UCSD-AML1 (cell line): ENCODE data around the gene WWOX.

Experiments used
- DNase-seq: peaks from one replicate; lab custom pipeline; 2025; ENCODE audit not compliant: unreplicated experiment; lab: John Stamatoyannopoulos, UW

Gene WWOX

DNA sequence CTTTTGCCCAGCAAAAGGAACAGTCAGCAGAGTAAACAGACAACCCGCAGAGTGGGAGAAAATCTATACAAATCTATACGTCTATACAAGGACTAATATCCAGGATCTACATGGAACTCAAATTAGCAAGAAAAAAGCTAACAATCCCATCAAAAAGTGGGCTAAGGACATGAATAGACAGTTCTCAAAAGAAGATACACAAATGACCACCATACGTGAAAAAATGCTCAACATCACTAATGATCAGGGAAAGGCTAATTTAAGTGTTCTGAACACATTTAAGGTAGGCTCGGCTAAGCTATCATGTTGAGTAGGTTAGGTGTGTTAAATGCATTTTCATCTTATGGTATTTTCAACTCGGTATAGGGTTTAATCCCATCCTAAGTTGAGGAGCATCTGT is 598.0 kb downstream of the WWOX start:
- no peak for DNase-seq

DNA sequence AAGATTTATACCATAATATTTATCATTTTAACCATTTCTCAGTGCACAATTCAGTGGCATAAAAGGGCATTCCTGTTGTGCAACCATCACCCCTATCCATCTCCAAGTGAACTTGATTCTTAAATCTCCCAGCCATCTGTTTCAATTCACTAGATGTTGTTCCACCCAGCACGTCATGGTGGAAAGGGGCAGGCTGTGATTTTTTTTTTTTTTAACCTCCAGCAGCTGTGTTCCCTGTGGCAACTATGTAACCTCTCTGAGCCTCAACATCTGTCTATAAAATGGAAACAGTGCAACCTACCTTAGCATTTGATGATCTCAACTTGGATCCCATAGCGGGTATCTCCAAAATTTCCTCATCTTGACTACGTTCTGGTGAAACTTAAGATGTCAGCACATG is 604.5 kb downstream of the WWOX start:
- no peak for DNase-seq

DNA sequence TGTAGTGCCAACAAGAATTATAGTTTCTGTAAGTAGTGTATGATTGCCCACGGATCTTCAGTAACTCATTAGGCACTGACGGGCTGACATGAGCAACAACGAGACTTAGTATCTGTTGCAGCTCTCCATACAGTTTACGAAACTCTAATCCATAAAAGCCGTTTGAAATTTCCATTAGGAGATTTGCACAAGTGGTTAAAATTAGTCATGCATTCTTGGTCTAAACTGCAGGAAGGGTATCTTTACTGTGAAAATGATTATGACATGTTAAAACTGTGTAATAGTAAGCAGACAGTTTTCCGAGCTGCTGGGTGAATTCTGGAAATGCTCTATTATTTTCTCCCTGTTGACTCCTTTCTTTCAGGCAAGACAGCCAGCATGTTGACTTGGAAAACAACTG is 605.0 kb downstream of the WWOX start:
- DNase-seq = no peak

DNA sequence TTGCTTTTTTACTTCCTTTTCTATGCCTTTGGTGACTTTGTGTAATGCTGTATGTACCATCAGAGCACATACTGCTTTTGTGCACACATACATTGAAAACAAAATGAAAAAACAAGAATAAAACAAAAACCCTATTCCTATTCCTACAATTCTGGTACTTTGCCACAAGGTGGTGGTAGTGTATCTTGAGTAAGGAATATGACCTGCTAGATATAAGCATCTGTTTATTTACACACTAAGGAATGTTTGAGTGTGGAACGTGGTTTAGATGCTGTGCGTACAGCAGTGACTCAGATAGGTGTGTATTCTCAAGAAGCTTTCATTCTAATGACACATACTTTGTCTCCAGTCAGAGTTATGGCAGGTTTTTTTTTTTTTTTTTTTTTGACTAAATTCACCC is 606.2 kb downstream of the WWOX start:
- no peak for DNase-seq

DNA sequence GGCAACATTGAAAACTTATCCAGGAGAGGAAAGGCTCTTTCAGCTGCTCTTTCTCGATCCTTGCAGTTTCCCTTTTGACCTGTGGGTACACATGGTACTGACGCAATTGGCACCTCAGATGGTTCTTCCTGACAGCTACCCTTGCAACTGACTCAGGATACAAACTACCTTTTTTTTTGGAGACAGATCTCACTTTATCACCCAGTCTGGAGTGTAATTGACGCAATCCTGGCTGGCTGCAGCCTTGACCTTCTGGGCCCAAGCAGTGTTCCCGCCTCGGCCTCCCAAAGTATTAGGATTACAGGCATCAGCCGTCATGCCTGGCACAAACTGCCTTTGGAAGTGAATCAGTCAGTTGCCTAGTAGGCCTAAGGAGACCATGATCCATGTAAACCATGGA is 607.2 kb downstream of the WWOX start:
- DNase-seq = no peak

DNA sequence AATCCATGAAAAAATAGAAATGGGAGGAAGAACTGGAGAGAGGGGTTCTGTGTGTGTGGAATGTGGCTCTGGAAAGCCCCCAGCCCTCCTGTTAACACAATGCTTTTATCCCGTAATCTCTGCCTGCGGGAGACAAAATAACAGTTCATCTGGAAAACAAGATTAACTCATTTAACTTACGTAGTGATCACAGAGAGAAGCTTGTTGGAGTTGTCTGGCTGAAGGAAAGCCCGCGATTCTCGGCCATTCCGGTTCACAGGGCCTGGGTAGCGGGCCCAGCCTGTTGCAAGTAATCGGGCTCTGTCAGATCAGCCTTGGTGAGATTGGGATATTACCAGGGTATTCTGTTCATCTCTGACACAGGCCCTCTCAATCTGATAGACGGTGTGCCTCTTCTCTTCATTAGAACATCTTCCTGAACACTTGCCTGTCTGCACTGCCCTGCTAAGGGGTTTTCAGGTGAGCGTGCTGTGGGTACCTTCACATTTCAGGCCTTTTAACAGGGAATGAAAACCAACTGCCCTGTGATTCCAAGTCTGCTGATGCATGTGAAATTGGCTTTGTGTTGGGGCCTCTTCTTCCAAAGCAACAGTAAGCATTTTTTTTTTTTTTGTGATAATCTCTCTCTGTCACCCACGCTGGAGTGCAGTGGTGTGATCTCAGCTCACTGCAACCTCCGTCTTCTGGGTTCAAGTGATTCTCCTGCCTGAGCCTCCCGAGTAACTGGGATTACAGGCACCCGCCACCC is 609.9 kb downstream of the WWOX start:
- DNase-seq = no peak

DNA sequence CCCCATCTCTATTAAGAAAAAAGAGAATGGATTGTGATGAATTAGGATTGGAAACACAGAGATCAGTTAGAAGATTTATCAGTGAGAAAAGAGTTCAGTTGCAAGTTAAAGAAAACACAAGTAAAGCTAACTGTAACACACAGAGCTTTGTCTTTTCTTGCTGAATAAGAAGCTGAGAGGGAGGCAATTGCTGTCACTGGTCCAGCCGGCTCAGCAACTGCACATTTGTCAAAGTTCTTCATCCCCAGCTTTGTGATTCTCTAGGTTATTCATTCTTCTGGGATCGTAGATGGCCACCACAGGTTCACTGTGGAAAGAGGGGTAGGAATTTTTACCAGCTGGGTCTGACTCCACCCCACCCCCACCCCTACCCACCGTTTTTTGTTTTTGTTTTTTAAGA is 615.7 kb downstream of the WWOX start:
- DNase-seq = no peak

DNA sequence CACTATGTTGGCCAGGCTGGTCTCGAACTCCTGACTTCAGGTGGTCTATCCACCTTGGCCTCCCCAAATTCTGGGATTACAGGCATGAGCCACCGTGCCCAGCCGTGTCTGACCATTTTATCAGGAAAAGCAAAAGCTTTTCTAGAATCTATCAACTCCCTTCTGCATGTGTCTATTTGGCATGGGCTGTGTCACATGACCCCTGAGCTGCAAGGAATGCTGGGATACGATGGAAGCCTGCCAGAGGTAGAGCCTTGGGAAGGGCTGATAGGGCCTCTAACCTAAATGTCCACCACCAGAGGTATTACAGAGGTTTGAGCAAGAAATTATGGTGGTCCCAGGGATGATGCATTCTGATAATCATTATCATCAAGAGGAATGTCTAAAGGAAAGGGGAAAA is 616.2 kb downstream of the WWOX start:
- DNase-seq = no peak

DNA sequence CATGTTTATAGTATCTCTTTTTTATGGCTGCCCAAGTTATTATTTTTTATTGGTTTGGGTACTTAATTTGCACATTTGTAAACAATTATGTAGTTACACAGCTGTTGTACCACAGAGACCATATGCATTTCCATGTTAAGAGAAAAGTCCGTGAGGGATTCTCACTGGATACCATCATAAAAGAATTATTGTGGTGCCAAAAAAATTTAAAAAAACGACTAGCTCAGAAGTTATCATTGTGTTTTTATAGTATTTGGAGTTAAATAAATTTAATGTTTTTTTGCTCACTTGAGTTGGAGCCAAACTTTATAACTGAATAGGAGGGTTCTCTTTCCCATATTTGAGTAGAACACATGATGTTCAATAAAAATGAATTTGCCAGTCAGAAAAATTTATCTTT is 618.7 kb downstream of the WWOX start:
- DNase-seq = no peak

DNA sequence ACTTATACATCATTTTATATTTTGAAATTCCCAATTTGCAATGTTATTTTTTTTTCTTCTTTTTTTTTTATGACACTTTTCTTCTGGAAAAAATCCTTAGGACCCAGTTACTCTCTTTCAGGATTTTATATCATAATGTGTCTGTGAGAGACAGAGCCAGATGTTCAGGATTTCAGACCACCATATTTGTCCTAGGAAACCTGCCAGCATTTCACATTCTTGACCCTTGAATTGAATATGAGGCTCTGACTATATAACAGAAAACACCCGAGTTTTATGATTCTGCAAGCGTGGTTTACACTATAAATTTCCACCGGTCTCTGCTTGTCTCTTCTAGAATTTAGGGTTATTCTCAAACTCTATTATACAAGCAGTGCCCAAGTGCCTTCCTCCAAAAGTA is 621.0 kb downstream of the WWOX start:
- no peak for DNase-seq

DNA sequence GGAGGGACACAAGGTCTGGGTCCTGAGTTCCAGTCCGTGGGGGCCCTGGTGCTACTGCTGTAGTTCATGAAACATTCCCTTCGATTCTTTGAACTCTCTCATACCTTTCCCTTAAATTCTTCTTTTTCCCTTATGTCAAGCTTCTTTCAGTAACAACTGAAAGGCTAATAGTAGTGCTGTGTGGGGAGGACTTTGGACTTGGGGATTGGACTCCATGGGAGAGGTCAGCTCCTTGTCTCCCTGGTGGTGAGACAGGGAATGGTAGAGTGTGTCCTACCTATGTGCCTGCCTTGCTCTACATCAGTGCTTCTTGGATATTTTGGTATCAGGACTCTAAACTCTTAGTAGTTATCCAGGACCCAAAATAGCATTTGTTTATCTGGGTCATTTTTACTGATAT is 628.1 kb downstream of the WWOX start:
- DNase-seq = no peak

DNA sequence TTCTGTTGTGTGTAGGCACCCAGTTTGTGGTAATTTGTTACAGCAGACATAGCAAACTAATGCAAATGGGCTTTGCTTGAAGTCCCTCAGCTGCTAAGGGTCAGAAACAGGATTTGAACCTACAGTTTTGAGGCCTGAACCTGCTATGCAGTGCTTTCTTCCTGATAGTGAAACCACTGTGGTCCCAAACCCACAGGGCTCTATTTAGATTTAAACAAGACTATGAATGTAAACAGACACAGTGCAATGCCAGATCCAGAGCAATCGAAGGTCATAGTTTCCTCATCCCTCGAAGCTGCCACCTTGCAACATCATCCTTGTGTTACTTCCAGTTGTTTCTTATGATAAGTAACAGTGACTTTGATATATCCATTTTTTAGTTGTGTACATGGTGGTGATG is 630.2 kb downstream of the WWOX start:
- DNase-seq = no peak

DNA sequence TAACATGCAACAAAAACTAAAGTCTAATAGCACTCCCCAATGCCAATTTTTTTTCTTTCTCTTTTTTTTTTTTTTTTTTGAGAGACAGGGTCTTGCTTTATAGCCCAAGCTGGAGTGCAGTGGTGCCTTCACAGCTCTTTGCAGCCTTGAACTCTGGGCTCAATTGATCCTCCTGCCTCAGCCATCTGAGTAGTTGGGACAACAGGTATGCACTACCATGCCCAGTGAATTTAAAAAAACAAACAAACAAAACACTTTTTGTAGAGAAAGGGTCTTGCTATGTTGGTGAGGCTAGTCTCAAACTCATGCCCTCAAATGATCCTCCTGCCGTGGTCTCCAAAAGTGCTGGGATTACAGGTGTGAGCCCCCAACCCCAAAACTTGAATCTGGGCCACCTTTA is 632.3 kb downstream of the WWOX start:
- no peak for DNase-seq

DNA sequence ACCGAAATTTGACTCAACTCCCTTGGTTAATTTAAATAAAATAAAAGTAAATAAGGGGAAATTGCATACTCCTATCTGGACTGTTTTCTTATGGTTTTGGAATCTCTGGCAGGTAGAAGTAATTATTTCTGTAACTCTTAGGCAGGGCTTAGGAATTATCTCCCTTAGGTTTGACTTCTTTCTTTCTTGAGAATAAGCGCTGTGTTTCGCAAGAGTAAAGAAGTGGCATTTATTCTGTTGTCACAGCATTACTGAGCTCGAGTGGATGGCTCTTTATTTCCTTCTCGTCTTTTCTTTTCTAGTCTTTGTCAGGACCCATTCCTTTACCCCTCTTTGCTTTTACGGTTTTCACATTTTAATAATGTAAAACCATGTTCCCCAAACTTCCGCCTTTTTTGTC is 633.2 kb downstream of the WWOX start:
- no peak for DNase-seq

DNA sequence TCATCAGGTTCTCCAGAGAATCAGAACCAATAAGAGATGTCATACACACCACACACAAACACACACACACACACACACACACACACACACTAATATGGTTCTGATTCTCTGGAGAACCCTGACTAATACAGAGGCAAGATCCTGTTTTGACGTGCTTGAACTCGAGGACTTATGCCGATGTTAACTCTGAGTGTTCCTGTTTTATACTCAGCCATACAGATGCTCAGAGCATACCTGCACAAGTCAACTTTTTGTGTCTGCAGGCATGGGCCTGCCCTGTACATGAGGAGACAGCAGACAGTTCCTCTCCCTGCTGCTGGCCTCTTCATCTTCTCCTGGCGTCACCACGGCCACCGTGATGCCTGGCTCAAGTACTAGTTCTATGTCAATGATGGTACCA is 635.9 kb downstream of the WWOX start:
- no peak for DNase-seq

DNA sequence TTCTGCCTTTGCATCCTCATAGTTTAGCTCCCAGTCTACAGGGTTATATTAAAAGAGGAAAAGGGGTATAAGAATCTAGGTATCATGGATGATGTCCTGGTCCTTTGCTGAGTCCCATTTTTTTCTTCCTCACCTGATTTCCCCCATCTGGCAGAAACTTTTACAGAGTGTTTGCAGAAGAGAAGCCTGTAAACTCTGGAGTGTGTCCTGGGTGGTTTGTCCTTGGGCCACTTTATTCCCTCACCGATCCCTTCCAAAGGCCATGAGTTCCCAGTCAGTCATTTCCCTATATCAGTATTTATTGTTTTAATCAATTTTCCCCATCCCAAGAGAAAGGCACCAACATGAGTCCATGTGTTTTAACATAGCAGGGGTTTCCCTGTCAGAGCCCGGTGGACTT is 638.2 kb downstream of the WWOX start:
- no peak for DNase-seq

DNA sequence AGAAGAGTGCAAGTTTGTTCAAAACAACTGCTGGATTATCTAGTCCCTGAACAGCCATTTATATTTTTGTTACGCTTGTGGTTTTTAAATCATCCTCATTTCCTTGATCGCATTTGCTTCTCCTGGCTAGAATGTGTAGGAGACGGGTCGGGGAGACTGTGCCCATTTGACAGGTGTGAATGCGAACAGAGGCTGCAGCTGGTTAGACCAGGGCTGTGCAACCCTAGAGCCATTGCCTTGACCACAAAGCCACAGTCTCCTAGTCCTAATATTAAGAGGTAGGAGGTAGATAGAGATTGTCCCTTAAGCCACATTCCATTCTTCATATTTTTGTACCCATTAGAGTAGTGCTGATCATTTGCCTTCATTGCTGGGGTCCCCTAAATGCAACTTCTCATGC is 639.1 kb downstream of the WWOX start:
- DNase-seq = no peak

DNA sequence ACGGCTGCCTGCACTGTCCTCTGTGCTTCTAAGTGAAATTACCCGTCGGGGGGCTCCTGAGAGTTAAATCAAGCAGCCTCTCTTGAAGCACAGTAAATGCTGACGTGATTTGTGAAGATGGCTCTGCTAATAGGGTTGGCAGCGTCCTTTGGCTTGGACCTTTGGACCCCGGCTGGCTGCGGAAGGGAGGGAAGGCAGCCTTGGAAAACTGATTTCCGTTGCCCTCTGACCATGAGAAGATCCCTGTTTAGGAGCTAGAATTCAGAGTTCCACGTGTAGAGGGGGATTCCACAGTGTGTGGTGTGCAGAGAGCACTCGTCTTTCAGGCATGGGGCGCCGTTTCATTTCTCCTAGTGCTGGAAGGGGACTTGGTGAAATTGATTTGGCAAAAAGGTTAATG is 640.8 kb downstream of the WWOX start:
- no peak for DNase-seq

DNA sequence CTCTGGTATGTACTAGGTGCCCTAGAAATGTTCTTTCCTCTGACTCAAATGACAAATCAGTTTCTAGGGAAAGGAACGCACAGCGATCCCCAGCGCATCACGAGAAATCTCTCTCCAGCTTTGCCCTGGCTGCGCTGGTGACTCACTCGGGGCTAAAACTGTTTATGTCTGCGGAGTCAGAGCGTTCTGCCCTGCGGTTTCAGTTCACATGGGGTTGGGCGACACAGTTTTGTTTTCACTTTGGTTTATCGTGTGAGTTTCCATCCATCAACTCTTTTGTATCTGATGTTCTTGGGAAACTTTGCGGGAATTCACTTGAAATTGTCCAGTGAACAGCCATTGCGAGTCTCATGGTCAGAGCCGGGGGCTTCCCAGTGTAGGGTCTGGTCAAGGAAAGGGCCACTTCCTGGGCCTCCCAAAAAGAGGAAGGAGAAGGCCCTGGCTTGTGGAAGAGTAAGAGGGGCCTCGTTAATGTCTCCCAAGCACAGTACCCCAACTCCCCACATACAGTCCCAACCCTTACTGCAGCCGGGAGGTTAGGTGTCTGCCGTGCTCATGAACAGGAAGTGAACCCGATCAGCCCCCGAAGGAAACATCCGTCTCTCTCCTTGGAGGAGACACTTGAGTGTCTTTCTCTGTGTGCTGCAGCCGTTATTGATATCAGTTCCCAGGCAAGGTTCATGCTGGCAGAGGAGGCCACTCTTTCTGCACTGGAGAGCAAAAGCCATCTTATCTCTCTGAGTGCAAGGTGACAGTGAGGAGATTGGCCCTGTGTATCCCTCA is 643.2 kb downstream of the WWOX start:
- peak; percentile 41 for DNase-seq

DNA sequence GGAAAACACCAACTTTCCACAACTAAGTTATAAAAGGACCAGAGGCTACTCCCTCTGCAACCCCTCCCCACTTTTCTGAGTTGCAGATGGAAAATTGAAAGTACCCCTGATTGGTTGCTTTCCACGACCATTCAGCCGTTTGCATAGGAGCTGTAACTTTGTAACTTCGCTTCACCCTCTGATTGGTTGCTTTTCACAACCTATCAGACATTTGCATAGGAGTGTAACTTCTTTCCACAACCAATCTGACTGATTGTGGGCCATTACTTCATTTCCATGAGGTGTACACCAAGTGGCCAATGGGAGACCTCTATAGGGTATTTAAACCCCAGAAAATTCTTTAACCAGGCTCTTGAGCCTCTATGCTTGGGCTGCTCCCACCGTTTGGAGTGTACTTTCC is 644.1 kb downstream of the WWOX start:
- no peak for DNase-seq

DNA sequence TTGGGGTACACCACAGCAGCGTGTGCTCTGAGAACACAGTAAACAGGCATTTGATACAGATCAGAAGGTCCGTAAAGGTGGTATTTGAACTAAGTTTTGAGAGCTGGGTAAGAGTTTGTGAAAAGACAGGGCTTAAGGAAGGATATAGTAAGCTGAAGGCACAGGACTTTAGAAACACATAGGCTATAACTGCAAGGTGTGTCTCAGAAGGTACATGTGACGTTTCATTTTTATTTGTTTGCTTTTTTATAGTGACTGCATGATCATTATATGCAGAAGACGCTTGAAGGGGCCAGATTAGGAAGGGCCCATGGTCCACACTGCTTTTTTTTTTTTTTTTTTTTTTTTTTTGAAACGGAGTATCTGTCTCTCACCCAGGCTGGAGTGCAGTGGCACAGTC is 644.6 kb downstream of the WWOX start:
- no peak for DNase-seq

DNA sequence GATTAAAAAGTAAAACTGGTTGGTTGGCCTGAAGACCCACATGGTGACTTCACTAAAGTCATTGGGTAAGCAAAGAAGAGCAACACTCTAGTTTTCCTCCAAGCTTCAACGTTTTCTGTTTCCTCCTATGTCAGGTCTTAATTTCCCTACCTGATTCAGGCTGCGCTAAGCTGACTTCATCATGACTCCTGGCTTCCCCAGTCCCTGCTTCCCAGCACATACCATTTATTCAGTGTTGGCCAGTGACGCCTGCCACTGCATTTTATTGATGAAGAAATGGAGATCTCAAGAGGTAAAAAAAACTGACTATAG is 645.3 kb downstream of the WWOX start:
- no peak for DNase-seq
